Measurements from ENCODE around the gene DBF4.
A peak's percentile ranks its signal among the peaks of the same experiment; 100 is the strongest.
"Not testable (repeated sequence)": the region's sequence is repeated elsewhere in the genome, so short reads cannot be mapped to it uniquely, and the experiment has no call there.

Gene DBF4

GRCh38 chr7:87876040-87876868 lies at the start of gene DBF4, which contains the start of gene SLC25A40:
Gene DBF4 (plus strand): TSS chr7:87876493. CDS start chr7:87876733, 240 bp downstream.
Gene SLC25A40 (minus strand): TSS chr7:87876360. CDS start chr7:87858727, 17,633 bp downstream.
- DNase-seq = peak; percentile 92 to 93

DNA sequence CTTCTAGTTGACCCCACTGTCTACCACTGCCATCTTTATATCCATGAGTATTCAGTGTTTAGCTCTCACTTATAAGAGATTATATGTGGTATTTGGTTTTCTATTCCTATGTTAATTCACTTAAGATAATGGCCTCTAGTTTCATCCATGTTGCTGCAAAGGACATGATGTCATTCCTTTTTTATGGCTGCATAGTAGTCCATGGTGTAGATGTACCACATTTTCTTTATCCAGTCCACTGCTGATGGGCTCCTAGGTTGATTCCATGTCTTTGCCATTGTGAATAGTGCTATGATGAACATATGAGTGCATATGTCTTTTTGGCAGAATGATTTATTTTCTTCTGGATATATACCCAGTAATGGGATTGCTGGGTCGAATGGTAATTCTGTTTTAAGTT lies 47.9 kb upstream of the DBF4 start:
- not testable (repeated sequence) for DNase-seq

- no peak for DNase-seq
These were observed 45.2 kb upstream of the DBF4 start for GRCh38 chr7:87831097-87831496.

- no peak for DNase-seq
These were observed 43.2 kb upstream of the DBF4 start for GRCh38 chr7:87833130-87833529.

DNA sequence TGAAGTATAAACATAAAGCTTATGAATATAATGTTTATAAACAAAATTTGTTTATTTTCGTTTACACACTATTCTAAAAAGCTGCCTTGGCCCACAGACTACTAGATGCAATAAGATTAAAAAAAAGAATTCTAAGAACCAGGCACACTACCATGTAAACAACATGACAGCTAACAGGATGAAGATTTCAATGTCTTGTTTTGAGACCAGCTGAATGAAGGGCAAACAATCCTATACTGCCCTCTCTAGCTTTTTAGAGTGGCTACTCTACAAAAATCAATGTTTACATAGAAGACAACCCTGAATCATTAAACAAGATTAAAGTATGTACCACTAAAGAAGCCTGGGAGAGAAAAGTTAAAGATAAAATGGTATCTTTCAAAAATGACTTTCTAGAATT lies 38.7 kb upstream of the DBF4 start:
- DNase-seq = no peak

GRCh38 chr7:87850836-87851593 lies 25.3 kb upstream of the DBF4 start:
- no peak for DNase-seq

DNA sequence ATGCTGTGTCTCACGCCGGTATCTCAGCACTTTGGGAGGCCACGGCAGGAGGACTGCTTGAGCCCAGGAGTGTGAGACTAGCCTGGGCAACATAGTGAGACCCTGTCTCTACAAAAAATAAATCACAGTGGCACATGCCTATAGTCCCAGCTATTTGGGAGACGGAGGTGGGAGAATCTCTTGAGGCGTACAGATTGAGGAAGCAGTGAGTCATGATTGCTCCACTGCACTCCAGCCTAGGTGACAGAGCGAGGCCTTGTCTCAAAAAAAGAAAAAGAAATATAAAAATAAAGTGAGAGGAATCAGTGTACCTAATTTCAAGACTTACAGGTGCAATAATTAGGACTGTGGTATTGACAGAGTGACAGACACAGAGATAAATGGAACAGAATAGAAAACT lies 24.0 kb upstream of the DBF4 start:
- DNase-seq = no peak

DNA sequence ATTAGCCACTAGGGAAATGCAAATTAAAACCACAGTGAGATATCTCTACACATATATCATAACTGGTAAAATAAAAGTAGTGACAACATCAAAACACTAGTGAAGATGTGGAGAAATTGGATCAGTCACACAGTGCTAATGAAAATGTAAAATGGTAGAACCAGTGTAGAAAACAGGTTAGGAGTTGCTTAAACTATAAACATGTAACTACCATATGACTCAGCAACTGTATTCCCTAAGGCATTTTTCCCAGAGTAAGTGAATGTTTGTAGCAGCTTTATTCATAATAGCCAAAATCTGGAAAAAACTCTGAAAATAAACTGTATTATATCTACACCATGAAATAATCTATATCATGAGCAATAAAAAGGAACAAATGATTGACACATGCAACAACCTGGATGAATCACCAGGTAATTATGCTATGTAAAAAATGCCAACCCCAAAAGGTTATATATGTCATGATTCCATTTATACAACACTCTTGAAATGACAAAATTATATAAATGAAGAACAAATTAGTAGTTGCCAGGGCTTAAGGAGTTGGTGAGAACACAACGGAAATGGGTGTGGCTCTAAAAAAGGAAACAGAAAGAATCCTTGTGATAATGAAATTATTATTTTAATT lies 22.9 kb upstream of the DBF4 start:
- DNase-seq = no peak

DNA sequence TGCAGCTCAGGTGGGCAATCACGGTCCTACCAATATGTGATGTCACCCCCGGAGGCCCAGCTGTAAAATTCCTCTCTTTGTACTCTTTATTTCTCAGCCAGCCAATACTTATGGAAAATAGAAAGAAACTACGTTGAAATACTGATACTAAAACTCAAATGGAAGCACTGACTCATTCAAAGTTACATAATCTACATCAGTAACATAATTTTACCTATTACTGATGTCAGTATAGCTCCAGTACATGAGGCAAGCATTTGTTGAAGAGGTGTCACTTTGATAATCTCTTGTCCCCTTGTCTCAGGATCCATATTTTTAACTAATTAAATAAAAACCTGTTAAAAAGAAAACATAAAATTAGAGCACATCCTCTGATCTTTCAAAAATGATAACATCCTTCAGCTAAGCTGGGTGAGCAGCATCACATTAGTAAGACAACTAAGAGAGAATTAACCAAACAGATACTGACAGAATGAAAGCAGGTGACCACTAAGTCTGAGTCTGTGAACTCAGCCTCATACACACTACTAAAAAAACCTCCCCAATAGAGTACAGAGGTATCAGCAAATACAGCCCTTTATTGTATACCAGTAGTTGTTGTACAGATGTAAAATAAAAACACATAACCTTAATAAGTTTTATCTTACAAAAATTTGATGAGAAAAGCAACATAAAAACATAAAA lies 17.7 kb upstream of the DBF4 start:
- no peak for DNase-seq

DNA sequence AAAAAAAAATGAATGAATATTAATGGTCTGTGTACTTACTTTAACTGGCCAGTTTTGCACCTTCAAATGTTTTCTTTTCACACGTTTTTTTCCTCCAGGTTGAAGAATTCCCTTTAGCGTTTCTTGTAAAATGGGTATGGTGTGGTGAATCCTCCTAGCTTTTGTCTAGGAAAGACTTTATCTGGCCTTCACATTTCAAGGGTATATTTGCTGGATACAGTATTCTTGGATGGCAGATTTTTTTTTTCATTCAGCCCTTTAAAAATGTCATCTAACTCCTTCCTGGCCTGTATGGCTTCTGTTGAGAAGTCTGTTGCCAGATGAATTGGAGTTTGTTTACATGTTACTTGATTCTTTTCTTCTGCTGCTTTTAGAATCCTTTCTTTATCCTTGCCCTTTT lies 10.2 kb upstream of the DBF4 start:
- DNase-seq = no peak

DNA sequence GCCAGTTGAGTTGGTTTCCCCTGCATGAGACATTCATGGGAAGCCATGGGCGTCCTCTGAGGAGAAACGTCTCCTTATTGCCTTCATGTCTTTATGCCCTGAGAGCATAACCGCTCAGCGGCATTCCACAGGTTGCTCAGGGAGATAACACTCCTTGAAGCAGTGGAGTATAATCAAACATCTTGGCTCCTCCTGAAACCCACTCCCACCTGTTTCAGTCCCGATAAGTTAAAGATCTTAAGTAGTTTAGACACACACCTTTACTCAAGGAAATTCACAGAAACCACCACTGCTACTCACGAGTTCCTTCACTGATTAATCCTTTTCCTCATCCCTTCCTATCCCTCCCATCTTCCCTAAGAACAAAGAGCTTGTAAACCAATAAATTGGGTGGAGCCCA lies 9.8 kb upstream of the DBF4 start:
- not testable (repeated sequence) for DNase-seq

- no peak for DNase-seq
These were observed 5.8 kb upstream of the DBF4 start for GRCh38 chr7:87870471-87870870.

GRCh38 chr7:87872346-87872745 lies 3.9 kb upstream of the DBF4 start:
- no peak for DNase-seq

DNA sequence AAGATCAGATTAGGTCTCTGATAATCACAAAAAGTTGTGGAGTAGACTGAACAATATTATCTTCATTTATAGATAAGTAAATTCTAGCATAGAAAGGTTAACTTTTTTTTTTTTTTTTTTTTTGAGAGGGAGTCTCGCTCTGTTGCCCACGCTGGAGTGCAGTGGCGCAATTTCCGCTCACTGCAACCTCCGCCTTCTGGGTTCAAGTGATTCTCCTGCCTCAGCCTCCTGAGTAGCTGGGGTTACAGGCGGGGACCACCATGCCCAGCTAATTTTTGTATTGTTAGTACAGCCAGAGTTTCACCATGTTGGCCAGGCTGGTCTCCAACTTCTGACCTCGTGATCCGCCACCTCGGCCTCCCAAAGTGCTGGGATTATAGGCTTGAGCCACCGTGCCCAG lies 3.0 kb upstream of the DBF4 start:
- not testable (repeated sequence) for DNase-seq

GRCh38 chr7:87874066-87874465 lies 2.2 kb upstream of the DBF4 start:
- peak in 1 of 2 donors; percentile 18 for DNase-seq

DNA sequence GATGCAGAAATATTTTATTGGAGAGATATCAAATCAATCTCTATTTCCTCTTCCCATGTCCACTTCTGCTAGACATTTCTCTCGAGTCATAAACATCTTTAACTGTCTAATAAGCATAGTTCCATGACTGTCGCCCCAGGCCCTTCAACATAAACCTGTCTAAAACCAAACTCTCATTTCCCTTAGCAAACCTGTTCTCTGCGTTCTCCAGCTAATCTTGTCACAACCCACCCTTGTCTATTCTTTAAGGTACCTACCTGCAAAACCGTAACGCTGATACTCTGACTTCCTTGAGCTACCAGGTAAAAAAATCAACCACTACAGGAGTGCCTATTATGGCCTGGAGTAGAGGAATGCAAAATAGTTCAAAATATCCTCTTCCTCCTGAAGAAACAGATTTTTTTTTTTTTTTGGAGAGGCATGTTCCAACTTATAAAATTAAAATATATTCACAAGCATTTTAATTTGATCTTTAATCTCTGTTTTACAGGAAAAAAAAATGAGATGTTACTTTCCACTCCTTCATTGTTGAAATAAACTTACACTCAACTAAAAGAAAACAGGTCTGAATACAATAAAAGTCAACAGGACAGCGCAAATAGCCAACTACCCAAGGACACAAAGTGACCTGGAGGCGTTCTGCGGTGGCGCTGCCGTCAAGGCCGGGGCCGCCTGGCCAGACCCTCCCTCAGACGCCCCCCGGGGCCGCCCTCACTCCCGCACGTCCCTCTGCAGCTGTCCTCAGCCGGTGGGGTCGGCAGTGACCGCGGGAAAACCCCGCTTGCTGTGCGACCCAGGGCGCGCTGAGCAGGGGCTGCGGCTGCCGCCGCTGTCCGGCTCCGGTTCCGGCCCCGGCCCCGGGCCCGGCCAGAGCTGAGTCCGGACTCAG lies 898 bp upstream of the DBF4 start:
- DNase-seq = peak in 1 of 2 donors; percentile 17

GRCh38 chr7:87876869-87877234 lies 559 bp downstream of the DBF4 start:
- peak; percentile 30 to 39 for DNase-seq

- no peak for DNase-seq
These were observed 1.2 kb downstream of the DBF4 start for GRCh38 chr7:87877366-87878040.

GRCh38 chr7:87878208-87878735 lies 2.0 kb downstream of the DBF4 start:
- no peak for DNase-seq

- DNase-seq = no peak
These were observed 6.1 kb downstream of the DBF4 start for GRCh38 chr7:87882151-87882937.

Data from CD4-positive, alpha-beta T cell treated with Interleukin-1 beta for 1 hour (primary cell).